Measurements from ENCODE around the gene WFDC1.
A peak's percentile ranks its signal among the peaks of the same experiment; 100 is the strongest.
"Not testable (repeated sequence)": the region's sequence is repeated elsewhere in the genome, so short reads cannot be mapped to it uniquely, and the experiment has no call there.

Gene WFDC1

DNA sequence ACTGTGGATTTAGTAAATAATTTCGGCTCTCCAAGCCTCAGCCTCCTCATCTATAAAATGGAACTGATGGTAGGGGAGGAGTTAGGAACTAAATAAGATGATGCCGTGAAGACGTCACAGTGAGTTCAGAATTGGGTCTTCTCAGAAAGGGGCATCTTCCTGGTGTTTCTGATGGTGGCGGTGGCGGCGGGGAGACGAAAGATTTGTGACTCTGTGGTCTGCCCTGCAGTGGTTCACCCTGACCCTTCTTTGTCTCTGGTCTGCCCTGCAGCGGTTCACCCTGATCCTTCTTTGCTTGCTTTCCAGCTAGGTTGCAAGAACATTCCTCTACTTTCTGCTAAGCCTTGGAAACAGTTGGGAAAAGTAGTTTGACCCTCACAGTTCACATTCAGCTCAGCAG is 34.3 kb downstream of the WFDC1 start:
- DNase-seq, result no peak

DNA sequence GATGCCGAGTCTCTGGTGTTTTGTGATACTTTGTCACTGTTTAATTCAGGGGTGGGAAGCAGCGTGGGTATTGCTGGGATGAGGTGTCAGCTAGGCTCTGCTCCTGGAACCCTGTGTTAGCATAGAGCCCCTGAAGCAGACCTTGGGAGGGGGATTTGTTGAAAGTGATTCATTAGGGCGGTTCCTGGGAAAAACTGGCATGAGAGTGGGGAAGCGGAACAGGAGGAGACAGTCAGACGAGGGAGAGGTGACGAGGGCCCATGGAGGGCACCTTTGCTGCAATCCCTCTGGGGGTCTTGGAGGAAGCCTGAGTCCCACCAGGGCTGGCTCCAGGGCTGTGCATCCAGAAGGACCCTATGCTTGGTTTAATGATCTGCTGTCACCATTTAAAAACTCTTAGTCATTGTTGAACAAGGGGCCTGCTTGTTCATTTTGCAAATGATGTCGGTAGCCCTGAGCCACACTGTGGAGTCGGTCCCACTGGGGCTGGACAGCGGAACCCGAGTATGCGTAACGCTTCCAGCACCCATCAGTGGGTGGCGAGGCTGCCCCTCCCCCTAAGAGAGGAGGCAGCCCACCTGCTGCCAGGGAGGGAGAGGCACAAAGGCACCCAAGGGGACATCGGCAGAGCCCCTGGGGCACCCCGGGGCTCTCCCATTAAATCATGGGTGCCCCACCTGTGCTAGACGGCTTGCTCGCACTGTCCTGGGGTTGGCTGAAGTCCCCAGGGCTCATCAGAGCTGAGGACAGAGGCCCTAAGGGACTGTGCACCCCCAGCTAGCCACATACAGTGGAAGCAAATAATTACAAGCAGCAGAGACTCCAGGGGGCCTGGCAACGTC is 35.4 kb downstream of the WFDC1 start:
- no peak for DNase-seq

- DNase-seq, result no peak
These were observed 36.0 kb downstream of the WFDC1 start for GRCh38 chr16:84330685-84331050.

GRCh38 chr16:84331998-84332780 is 37.5 kb downstream of the WFDC1 start:
- DNase-seq, result peak; percentile 17

- DNase-seq, result no peak
These were observed 38.5 kb downstream of the WFDC1 start for GRCh38 chr16:84332975-84333684.

GRCh38 chr16:84334058-84334457 is 39.4 kb downstream of the WFDC1 start:
- no peak for DNase-seq

- no peak for DNase-seq
These were observed 39.8 kb downstream of the WFDC1 start for GRCh38 chr16:84334482-84334881.

- DNase-seq, result not testable (repeated sequence)
These were observed 42.6 kb downstream of the WFDC1 start for GRCh38 chr16:84337236-84337635.

- DNase-seq, result no peak
These were observed 44.6 kb downstream of the WFDC1 start for GRCh38 chr16:84339311-84339710.

DNA sequence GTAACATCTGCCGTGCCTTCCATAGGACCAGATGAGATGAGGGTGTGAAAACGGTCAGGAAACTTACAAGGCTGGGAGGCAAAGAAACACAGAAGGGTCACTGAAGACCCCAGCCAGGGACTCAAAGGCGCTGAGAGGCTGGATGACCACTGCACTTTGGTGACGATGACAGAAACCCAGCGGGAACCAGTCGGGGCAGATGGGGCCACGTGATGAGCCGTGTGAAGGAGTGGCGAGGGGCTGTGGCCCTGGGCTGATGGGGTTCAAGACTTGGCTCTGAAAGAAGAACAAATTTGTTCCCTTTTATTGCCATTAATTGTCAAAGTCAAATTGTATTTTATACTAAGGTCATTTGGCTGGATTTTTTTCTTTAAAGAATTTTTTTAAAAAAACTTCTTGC is 45.1 kb downstream of the WFDC1 start:
- no peak for DNase-seq

GRCh38 chr16:84340325-84341040 is 45.8 kb downstream of the WFDC1 start:
- DNase-seq, result no peak

GRCh38 chr16:84341528-84342295 is 47.0 kb downstream of the WFDC1 start:
- no peak for DNase-seq

DNA sequence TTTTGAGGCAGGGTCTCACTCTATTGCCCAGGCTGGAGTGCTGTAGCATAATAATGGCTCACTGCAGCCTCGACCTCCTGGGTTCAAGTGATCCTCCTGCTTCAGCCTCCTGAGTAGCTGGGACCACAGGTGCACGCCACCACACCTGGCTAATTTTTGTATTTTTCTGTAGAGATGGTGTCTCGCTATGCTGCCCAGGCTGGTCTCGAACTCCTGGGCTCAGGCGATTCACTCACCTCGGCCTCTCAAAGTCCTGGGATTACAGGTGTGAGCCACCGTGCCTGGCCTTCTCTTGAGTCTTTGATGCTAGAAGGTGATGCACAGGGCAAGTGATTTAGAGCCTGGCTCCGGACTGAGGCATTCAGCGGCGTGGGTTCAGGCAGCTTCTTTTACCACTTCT is 49.1 kb downstream of the WFDC1 start:
- not testable (repeated sequence) for DNase-seq

GRCh38 chr16:84344781-84345180 is 50.1 kb downstream of the WFDC1 start:
- DNase-seq, result no peak

DNA sequence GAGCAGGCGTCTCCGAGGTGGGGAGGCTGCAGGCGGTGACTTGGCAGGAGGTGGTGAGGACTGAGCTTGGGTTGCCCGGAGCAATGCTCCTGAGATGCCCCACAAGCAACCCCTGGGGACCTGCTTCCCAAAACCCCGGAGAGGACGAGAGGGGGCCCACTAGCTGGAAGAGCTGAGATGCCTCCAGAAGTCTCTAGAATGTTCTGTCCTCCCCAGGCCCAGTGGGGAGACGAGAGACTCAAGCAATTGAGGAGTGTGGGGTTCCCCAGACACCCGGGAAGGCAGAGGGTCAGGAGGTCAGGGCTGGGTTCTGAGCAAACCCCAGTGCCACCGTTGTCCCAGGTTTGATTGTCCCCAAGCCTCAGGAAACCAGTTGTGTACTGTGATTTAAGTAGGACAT is 52.5 kb downstream of the WFDC1 start:
- DNase-seq, result no peak

DNA sequence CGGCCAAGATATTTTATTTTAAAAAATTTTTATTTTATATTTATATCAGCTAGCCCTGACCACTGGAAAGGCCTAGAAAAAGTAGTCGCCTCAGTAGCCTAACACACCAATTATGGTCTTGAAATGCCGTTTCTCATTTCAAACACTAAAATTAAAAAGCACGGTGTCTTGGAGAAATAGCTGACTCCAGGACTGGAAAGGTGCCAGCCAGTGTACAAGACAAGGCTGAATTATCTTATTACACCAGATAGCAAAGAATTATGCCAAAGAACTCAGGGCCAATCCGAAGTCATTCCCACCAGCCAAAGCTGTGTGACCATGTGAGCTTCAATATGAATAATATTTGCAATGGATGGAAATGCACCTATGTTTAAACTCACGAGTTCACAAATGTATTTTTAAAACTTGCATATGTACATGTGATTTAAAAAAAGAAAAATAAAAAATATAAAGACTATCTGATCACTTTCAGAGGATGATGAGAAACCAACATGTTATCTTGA is 53.8 kb downstream of the WFDC1 start:
- DNase-seq, result no peak

GRCh38 chr16:84349862-84350684 is 55.4 kb downstream of the WFDC1 start:
- no peak for DNase-seq

DNA sequence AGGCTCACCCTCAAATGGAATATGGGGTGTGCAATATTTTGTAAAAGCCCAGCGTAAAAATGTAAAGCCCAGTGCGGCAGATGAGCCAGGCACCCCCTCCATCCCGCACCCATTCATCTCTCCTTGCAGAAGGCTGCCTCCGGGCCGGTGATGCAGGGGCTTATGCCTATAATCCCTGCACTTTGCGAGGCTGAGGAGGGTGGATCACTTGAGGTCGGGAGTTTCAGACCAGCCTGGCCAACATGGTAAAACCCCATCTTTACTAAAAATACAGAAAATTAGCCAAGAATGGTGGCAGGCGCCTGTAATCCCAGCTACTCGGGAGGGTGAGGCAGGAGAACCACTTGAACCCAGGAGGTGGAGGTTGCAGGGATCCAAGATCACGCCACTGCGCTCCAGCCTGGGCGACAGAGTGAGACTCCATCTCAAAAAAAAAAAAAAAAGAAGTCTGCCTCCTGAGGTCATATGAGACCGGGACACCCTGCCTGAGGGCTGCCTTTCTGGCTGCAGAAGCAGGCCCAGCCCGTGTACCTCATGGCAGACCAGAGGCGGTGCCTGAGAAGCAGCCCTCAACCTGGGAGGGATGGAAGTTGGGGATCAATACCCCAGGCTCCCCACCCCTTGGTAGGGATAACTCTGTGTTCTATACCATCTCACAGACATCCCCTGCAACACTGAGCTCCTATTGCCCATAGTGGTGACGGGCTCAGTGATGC is 56.2 kb downstream of the WFDC1 start:
- no peak for DNase-seq

DNA sequence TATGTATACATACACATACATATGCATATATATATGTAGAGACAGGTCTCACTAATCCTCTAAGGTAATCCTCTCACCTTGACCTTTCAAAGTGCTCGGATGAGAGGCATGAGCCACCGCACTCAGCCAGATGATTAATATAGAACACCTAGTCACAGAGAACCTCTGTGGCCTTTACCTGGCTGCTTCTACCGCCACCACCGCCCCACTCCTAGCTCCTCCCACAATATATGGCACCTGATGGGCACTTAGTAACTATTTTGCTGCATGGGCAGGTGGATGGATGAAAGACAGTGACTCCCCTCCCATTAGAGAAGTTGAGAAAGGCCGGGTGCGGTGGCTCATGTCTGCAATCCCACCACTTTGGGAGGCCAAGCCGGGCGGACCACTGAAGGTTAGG is 57.0 kb downstream of the WFDC1 start:
- DNase-seq, result no peak

DNA sequence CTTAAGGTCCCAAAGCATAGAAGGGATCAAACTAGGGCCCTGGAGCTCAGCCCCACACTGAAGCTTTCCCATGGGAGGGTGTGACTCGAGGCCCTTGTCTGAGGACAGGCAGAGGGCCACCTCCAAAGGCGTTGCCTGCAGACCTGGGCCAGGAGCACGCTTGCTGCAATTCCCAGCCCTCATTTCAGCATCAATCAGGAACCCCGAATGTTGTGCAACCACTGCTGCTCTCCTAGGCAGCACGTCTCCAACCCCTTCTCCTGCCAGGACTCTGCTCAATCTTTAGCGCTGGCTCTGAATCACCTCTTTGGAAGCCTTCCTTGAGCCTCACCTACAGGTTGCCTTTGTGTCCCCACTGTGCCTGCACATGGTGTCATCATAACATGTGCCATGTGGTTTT is 59.6 kb downstream of the WFDC1 start:
- DNase-seq, result no peak
